ENCODE measurements around the gene NTNG2. TPM values are rescaled to one million over a fixed set of nuclear protein-coding genes. Genes with fewer than 3 reads are reported as not detected.

The NTNG2 gene
- total RNA-seq, 1 experiment from 2014 or later, result 6.0 TPM

- Histone ChIP-seq H3K9me2 (replicated peaks; ENCODE audit: low read length) (no peaks in the 10 kb centered on the region), H3K27ac (ENCODE audit: low read length) (no peak overlapping the region), H2AFZ (ENCODE audit: low read length) (no peak overlapping the region), H3K36me3 (ENCODE audit: low read depth, low read length) (no peaks in the 10 kb centered on the region), H3K4me2 (ENCODE audit: low read length) (no peak overlapping the region), H4K20me1 (ENCODE audit: low read length) (no peaks in the 10 kb centered on the region), H3K9me3 (ENCODE audit: low read length) (no peaks in the 10 kb centered on the region), H3K9ac (ENCODE audit: low read length) (no peak overlapping the region), H3K4me1 (ENCODE audit: insufficient read depth, low read length) (no peaks in the 10 kb centered on the region), H3K4me3 (ENCODE audit: low read length) (no peak overlapping the region), H3K79me2 (ENCODE audit: low read length) (no peaks in the 10 kb centered on the region), H3F3A (ENCODE audit: low read length, unreplicated experiment) (no peaks in the 10 kb centered on the region), H3K27me3 (ENCODE audit: low read length) (no peaks in the 10 kb centered on the region)
- TF ChIP-seq EZH2phosphoT487 (IDR thresholded peaks at IDR 0.05; ENCODE audit: borderline replicate concordance, low read length), result no peak
- TF ChIP-seq EZH2 (IDR thresholded peaks at IDR 0.05; ENCODE audit: low read length, unreplicated experiment), result no peak
- TF ChIP-seq CTCF (conservative IDR thresholded peaks at IDR 0.05; ENCODE audit: low read depth, low read length), result no peak
- ATAC-seq (no peak), DNase-seq (no peak)
- POLR2A ChIA-PET (ENCODE audit: unreplicated experiment), result no interaction called here
- CTCF ChIA-PET, result no interaction called here
- intact Hi-C loops (cut with micrococcal nuclease), result no loop called here
- no TSS peak for BruUV-seq (replicated peaks)
Measured at GRCh38 chr9:132228062-132228461, 66.2 kb downstream of the NTNG2 start.

GRCh38 chr9:132230605-132231004 lies 68.7 kb downstream of the NTNG2 start:
- Histone ChIP-seq H3K9me2 (replicated peaks; ENCODE audit: low read length) (no peaks in the 10 kb centered on the region), H3K4me3 (ENCODE audit: low read length) (no peak overlapping the region), H4K20me1 (ENCODE audit: low read length) (no peaks in the 10 kb centered on the region), H3K27ac (ENCODE audit: low read length) (no peak overlapping the region), H3K36me3 (ENCODE audit: low read depth, low read length) (no peaks in the 10 kb centered on the region), H3K9me3 (ENCODE audit: low read length) (no peaks in the 10 kb centered on the region), H3F3A (ENCODE audit: low read length, unreplicated experiment) (no peaks in the 10 kb centered on the region), H3K4me2 (ENCODE audit: low read length) (no peak overlapping the region), H2AFZ (ENCODE audit: low read length) (no peak overlapping the region), H3K27me3 (ENCODE audit: low read length) (no peaks in the 10 kb centered on the region), H3K79me2 (ENCODE audit: low read length) (no peaks in the 10 kb centered on the region), H3K9ac (ENCODE audit: low read length) (no peak overlapping the region), H3K4me1 (ENCODE audit: insufficient read depth, low read length) (no peaks in the 10 kb centered on the region)
- TF ChIP-seq EZH2phosphoT487 (IDR thresholded peaks at IDR 0.05; ENCODE audit: borderline replicate concordance, low read length), result no peak
- no peak for TF ChIP-seq CTCF (conservative IDR thresholded peaks at IDR 0.05; ENCODE audit: low read depth, low read length)
- TF ChIP-seq EZH2 (IDR thresholded peaks at IDR 0.05; ENCODE audit: low read length, unreplicated experiment), result no peak
- BruUV-seq (replicated peaks), result no TSS peak
- ChIA-PET CTCF (no interaction called here), POLR2A (ENCODE audit: unreplicated experiment) (no interaction called here)
- ATAC-seq (no peak), DNase-seq (no peak)
- intact Hi-C loops (cut with micrococcal nuclease), result no loop called here

- no peak overlapping the region for H3K27ac ChIP-seq (ENCODE audit: low read length)
- no peaks in the 10 kb centered on the region for H3K9me3 ChIP-seq (ENCODE audit: low read length)
- no peaks in the 10 kb centered on the region for H3K36me3 ChIP-seq (ENCODE audit: low read depth, low read length)
- no peak for DNase-seq
- no peaks in the 10 kb centered on the region for H4K20me1 ChIP-seq (ENCODE audit: low read length)
- no peaks in the 10 kb centered on the region for H3K27me3 ChIP-seq (ENCODE audit: low read length)
- no peaks in the 10 kb centered on the region for H3K4me1 ChIP-seq (ENCODE audit: insufficient read depth, low read length)
- ATAC-seq, result no peak
- ChIA-PET POLR2A (ENCODE audit: unreplicated experiment) (no interaction called here), CTCF (no interaction called here)
- intact Hi-C loops (cut with micrococcal nuclease), result no loop called here
- no peaks in the 10 kb centered on the region for H3F3A ChIP-seq (ENCODE audit: low read length, unreplicated experiment)
- no peak overlapping the region for H3K4me2 ChIP-seq (ENCODE audit: low read length)
- no peaks in the 10 kb centered on the region for H3K9me2 ChIP-seq (replicated peaks; ENCODE audit: low read length)
- TF ChIP-seq EZH2 (IDR thresholded peaks at IDR 0.05; ENCODE audit: low read length, unreplicated experiment) (no peak), CTCF (conservative IDR thresholded peaks at IDR 0.05; ENCODE audit: low read depth, low read length) (no peak), EZH2phosphoT487 (IDR thresholded peaks at IDR 0.05; ENCODE audit: borderline replicate concordance, low read length) (no peak)
- no peak overlapping the region for H3K9ac ChIP-seq (ENCODE audit: low read length)
- H3K4me3 ChIP-seq (ENCODE audit: low read length), result no peak overlapping the region
- no peaks in the 10 kb centered on the region for H3K79me2 ChIP-seq (ENCODE audit: low read length)
- no peak overlapping the region for H2AFZ ChIP-seq (ENCODE audit: low read length)
- no TSS peak for BruUV-seq (replicated peaks)
Measured at GRCh38 chr9:132231019-132231701, 69.3 kb downstream of the NTNG2 start.
